Tibial nerve (tissue), 4 donors: ENCODE data around the gene DCLK2.

Experiments used
- CTCF ChIP-seq, 5 experiments: fragments of 200-600 bp in 3 of 5; fragments of 450-650 bp in 2 of 5; sonication (generic) in 3 of 5; IDR thresholded peaks; one replicate each; pipeline ENCODE4 v1.5.1; 2016 to 2019; ENCODE audit warnings: antibody characterized with exemption in 5 of 5, mild to moderate bottlenecking in 3 of 5, moderate library complexity in 2 of 5
- EP300 ChIP-seq, 2 donors: sonication (generic); formaldehyde crosslinking; IDR thresholded peaks; one replicate each; pipeline ENCODE4 v1.6.1; 2017; ENCODE audit warnings: antibody characterized with exemption in 2 of 2, mild to moderate bottlenecking in 1 of 2
- POLR2A ChIP-seq, 2 donors: fragments of 450-650 bp; IDR thresholded peaks; one replicate each; pipeline ENCODE4 v1.6.1; 2017; ENCODE audit warnings: antibody characterized with exemption in 2 of 2, mild to moderate bottlenecking in 2 of 2, moderate library complexity in 2 of 2

- TF ChIP-seq CTCF (IDR thresholded peaks at IDR 0.05) (no peak), POLR2A (IDR thresholded peaks at IDR 0.05) (no peak), EP300 (IDR thresholded peaks at IDR 0.05) (no peak)
Observed at GRCh38 chr4:150299816-150300215, 221.6 kb downstream of the DCLK2 start.
